GM12864 (cell line): ENCODE data around the gene SULT1C2.

ENCODE experiments used
- DNase-seq: peaks from one replicate; pipeline ENCODE4 v3.0.0-alpha.2; 2011; ENCODE audit warnings: low read depth
- H3K4me3 ChIP-seq: 2 replicates; pipeline ENCODE4 v1.5.1; 2011; ENCODE audit warnings: mild to moderate bottlenecking, low read depth, low read length, control low read depth
- TF ChIP-seq, protein P1 (sequence below): IDR thresholded peaks from 2 replicates; pipeline ENCODE4 v1.5.1; 2011; ENCODE audit warnings: low read depth, mild to moderate bottlenecking, moderate library complexity, low read length, control low read depth, inconsistent platforms; ENCODE audit errors: missing control alignments

The SULT1C2 gene

DNA sequence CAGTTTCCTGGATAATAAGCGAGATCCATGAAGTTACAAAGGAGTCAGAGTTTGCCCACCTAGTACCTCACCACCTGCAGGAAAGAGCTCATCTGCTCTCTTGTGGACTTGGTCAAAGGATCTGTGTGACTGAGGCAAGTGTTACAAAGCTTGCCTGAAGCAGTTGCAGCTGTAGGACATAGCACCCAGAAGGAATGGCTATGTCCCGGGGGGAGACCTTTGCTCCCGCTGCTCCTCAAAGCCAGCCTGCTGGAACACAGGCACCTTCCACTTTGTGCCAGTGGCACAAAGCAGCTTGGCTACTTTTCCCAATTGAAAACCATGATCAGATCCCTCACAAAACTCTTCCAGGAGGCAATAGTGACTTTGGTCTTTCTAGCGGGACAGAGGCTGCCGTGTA, 3.1 kb upstream of the SULT1C2 start:
- TF ChIP-seq, protein P1, sequence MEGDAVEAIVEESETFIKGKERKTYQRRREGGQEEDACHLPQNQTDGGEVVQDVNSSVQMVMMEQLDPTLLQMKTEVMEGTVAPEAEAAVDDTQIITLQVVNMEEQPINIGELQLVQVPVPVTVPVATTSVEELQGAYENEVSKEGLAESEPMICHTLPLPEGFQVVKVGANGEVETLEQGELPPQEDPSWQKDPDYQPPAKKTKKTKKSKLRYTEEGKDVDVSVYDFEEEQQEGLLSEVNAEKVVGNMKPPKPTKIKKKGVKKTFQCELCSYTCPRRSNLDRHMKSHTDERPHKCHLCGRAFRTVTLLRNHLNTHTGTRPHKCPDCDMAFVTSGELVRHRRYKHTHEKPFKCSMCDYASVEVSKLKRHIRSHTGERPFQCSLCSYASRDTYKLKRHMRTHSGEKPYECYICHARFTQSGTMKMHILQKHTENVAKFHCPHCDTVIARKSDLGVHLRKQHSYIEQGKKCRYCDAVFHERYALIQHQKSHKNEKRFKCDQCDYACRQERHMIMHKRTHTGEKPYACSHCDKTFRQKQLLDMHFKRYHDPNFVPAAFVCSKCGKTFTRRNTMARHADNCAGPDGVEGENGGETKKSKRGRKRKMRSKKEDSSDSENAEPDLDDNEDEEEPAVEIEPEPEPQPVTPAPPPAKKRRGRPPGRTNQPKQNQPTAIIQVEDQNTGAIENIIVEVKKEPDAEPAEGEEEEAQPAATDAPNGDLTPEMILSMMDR = no peak
- no peak overlapping the region for H3K4me3 ChIP-seq

DNA sequence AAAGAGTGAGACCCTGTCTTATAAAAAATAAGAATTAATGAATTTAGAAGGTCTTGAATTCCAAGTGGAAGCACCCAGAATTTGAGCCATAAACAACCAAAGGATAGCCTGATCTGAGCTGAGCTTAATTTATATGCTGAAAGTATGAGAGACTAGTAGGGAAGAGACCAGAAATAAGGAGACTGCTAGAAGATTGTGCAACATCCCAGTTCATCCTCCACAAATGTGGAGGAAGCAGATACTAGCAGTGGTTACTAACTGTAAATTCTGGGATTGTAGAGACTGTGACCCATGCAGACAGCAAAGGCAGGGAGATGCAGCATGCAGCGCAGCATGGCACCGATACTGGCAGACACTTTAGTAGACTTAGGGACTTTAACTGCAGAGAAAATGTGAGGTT, 1.5 kb upstream of the SULT1C2 start:
- H3K4me3 ChIP-seq = no peak overlapping the region
- no peak for DNase-seq
- TF ChIP-seq, protein P1 = no peak

More for the DNA sequence above, 3.1 kb upstream of the SULT1C2 start:
- no peak for DNase-seq

DNA sequence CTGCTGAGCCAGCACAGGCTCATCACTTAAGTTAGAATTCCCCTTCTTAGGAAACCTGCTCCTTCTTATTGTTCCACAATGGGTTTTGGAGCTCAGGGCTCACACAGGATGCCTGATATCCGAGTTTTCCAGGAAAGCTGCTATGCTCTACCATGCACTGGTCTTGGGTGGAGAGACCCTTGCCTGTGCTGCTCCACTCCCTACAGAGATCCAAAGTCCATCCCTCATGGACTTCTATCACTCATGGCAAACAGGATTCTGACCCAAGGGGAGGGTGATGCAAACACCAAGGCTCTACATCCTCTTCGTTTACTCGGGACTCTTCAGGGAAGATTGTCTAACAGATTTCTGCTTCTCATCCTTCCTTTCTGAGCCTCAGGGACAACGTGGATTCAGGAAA, 5.2 kb downstream of the SULT1C2 start:
- TF ChIP-seq, protein P1 = no peak
- no peak for DNase-seq
- H3K4me3 ChIP-seq = no peak overlapping the region

DNA sequence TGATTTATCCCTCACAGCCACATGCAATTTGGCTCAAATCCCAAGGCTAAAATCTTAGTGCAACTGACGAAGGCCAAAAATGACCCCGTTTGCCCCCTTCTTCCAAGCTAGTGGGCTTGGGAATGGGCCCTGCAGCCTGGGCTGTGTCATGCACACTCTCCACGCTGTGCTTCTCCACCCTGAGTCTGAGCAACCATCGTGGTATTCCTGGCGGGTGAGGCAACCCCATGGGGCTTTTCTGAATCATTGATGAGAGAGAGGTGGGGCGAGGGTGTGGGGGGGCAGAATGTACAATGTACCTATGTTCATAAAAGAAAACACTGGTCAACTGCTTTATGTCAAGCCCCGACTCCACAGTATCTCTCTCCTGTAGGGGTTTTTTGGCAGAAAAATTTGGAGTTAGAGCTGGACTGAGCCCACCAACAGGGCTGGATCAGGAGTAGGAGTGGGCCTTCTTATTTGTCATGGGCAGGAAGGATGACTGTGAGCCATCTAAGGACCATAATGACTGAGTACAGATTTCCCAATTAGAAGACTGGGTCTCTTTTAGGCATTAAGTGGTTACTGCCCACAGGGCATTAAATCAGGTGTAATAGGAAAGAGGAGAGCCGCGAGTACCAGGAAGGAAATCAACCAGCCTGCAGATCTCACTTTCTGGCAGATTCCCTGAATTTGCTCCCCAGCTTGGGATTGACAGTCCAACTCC, 8.9 kb downstream of the SULT1C2 start:
- H3K4me3 ChIP-seq = no peak overlapping the region
- TF ChIP-seq, protein P1 = no peak
- no peak for DNase-seq

DNA sequence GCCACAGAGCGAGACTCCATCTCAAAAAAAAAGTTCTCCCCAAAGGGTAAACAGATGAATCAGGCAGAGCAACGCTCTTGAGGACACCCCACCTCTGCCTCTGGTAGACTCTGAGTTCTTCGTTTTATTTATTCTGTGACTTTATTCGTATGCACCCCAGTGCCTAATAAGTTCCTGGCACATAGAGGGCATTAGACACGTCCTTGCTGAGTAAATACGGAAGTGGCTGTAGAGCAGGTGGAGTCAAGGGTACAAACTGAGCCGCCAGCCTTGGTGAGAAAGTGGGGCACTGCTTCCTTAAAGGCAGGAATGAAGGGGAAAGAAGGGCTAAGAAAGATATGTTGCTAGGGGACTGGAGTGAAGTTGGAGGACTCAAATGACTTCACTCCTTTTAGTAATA, 12.9 kb downstream of the SULT1C2 start:
- H3K4me3 ChIP-seq = no peak overlapping the region
- DNase-seq = no peak
- TF ChIP-seq, protein P1 = no peak

DNA sequence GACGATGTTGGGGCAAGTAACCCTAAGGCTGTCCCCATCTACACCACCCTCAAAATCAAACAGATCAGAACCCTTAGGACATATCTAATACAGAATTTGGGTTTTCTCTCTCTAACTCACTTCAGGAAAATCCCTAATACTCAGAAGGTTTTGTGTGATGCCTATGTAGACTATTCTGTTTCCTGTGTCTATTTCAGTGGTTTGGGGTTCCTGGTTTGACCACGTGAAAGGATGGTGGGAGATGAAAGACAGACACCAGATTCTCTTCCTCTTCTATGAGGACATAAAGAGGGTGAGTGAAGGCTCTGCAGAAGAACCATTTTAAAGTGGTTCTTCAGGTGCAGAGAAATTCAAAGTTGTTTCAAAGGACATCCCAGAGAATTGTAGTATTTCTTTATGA, 16.3 kb downstream of the SULT1C2 start:
- TF ChIP-seq, protein P1 = no peak
- H3K4me3 ChIP-seq = no peak overlapping the region
- no peak for DNase-seq

DNA sequence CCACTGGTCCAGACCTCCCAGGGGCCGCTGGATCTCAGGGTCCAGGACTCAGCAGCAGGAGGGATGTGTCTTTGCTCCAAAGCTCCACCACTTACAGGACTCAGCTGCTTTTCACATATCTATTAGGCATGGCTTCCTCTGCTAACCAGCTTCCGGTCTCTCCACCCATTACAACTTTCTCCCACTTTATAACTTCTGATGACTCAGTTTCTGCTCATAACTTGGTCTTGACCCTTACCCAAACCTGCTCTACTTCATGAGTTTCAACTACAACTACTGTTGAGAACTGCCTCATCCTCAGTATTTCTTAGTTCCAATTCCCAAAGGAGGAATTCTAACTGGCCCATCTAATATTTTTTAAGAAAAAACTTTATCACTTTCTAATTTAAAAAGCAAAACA, 17.2 kb downstream of the SULT1C2 start:
- TF ChIP-seq, protein P1 = no peak
- no peak for DNase-seq
- H3K4me3 ChIP-seq = no peak overlapping the region
